ENCODE results near the gene LGALS12.

Gene LGALS12

DNA sequence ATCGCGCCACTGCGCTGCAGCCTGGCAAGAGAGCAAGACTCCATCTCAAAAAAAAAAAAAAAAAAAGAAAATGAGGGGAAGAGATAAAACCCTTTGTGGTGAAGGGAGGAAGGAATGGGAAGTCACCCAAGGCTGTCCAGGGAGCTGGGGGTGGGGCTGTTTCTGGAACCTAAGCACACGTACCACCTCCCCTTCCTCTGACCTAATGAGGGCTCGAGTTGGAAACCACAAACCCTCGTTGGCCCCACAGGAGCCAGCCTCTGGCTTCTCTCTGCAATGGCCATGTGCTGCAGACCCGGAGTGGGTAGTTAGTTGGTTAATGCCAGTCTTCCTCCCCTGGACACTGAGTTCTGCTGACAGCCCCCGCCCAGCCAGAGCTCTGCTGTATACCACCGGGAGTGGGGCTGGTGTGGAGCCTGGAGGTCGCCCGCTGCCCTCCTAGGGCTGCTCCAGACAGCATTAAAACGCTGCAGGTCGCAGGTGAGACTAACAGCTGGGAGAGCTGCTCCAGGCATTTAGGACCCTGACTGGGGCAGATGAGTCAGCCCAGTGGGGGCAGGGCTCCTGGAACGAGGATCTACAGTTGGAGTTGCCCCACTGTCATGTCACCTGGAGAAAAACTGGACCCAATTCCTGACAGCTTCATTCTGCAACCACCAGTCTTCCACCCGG, at the start of gene LGALS12:
TSS of gene LGALS12 (plus strand) at position 228 of the 672 bp plus-strand sequence. CDS start at position 603, 375 bp downstream.
- peak; percentile 96 for DNase-seq (ENCODE audit: low read depth)

GRCh38 chr11:63459586-63459985, 46.3 kb upstream of the LGALS12 start:
- DNase-seq (ENCODE audit: low read depth) = peak; percentile 27

- DNase-seq (ENCODE audit: low read depth) = no peak
These were observed 43.7 kb upstream of the LGALS12 start for GRCh38 chr11:63462137-63462536.

DNA sequence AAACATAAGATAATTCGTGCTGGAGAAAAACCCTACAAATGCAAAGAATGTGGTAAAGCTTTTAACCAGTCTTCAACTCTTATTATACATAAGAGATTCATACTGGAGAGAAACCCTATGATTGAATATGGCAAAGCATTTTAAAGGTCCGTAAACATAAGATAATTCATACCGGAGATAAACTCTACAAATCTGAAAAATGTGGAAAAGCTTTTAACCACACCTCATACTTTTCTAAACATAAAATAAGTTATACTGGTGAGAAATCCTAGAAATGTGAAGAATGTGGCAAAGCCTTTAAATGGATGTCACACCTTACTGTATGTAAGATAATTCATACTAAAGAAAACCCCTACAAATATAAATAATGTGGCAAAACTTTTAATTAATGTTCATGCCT, 35.6 kb upstream of the LGALS12 start:
- DNase-seq (ENCODE audit: low read depth) = no peak

- DNase-seq (ENCODE audit: low read depth) = no peak
These were observed 33.5 kb upstream of the LGALS12 start for GRCh38 chr11:63472372-63472771.

GRCh38 chr11:63476618-63477017, 29.3 kb upstream of the LGALS12 start:
- DNase-seq (ENCODE audit: low read depth) = no peak

DNA sequence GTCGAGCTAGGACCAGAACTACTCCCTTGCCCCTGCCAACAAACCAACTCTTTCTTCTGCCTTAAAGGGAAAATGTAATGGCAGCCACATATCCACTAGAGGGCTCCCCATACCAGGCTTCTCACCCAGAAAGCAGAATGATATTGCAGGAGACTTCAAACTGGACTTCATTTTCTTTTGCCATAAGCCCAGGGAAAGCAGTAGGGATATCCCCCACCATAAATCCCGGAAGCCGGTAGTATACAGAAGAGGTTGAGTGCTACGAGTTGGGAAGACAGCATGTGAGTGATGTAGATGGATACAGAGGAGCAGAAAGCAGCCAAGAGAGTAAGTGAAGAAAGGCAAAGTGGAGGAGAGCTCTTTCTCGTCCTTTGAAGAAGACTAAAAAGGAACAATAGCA, 27.0 kb upstream of the LGALS12 start:
- DNase-seq (ENCODE audit: low read depth) = peak; percentile 86

GRCh38 chr11:63480039-63480438, 25.8 kb upstream of the LGALS12 start:
- DNase-seq (ENCODE audit: low read depth) = no peak

DNA sequence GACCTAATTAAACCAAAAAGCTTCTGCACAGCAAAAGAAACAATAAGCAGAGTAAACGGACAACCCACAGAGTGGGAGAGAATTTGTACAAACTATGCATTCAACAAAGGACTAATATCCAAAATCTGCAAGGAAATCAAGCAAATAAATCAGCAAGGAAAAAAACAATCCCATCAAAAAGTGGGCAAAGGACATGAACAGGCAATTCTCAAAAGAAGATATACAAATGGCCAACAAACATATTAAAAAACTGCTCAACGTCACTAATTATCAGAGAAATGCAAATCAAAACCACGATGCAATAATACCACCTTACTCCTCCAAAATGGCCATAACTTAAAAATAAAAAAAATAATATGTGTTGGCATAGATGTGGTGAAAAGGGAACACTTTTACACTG, 20.1 kb upstream of the LGALS12 start:
- no peak for DNase-seq (ENCODE audit: low read depth)

DNA sequence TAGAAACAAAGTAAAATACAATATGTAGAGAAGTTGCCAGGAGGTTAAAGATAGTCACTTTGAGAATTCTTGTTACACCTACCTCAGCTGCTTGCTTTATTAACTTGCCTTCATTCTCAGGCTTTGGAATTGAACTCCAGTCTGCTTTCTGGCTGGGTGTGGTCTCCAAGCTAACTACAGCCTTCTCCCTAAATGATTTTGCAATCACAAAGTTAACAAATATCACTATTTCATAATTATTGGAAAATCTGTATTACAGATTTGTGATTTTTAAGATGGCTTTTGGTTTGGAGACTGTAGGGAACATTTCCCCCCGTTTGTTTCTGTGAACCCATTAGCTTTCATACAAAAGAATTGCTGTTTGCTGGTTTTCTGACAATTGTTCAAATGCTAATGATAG, 17.1 kb upstream of the LGALS12 start:
- no peak for DNase-seq (ENCODE audit: low read depth)

GRCh38 chr11:63489879-63490278, 16.0 kb upstream of the LGALS12 start:
- DNase-seq (ENCODE audit: low read depth) = peak; percentile 74

- DNase-seq (ENCODE audit: low read depth) = peak; percentile 53
These were observed 15.2 kb upstream of the LGALS12 start, which contains the start of gene PLAAT5 for GRCh38 chr11:63490551-63491239. PLAAT5 (minus strand) TSS chr11:63491167; CDS start chr11:63491034, 133 bp downstream.

GRCh38 chr11:63491240-63491587, 14.7 kb upstream of the LGALS12 start:
- no peak for DNase-seq (ENCODE audit: low read depth)

DNA sequence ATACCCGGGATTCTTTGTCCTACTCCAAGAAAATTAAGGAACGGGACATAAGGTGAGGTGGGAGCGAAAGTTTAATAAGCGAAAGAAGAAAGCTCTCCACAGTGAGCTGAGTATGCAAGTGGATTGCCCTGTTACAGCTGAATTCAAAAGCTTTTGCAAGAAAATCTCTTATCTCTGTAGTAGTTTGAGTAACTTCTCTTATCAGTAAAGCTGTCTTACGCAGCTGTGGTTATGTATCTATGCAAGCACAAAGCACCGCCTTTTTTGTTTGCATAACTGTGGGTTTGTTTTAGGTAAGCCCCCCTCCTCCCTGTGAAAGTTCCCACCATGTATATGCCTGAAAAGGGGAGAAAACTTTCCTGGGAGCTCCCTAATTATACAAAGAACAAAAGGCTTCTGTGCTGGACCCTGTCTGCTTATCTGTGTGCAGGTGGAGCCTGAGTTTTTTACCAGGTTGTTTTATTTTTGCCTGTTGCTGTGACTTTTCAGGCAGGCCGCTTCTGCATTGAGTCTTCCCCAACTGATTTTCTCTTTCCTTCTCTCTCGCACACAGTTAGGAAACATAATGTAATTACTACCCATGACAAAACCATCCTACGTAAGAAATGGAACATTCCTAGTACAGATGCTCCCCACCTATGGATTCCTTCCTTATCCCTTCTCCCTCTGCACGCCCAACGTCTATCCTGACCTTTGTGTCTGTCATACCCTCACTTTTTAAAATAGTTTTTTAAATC, 14.1 kb upstream of the LGALS12 start:
- DNase-seq (ENCODE audit: low read depth) = peak; percentile 97

- DNase-seq (ENCODE audit: low read depth) = no peak
These were observed 13.4 kb upstream of the LGALS12 start for GRCh38 chr11:63492441-63492840.

- DNase-seq (ENCODE audit: low read depth) = no peak
These were observed 12.8 kb upstream of the LGALS12 start for GRCh38 chr11:63493127-63493526.

- DNase-seq (ENCODE audit: low read depth) = no peak
These were observed 10.9 kb upstream of the LGALS12 start for GRCh38 chr11:63494975-63495374.

- DNase-seq (ENCODE audit: low read depth) = no peak
These were observed 6.0 kb upstream of the LGALS12 start for GRCh38 chr11:63499874-63500273.

- no peak for DNase-seq (ENCODE audit: low read depth)
These were observed 4.6 kb upstream of the LGALS12 start for GRCh38 chr11:63501236-63501635.

DNA sequence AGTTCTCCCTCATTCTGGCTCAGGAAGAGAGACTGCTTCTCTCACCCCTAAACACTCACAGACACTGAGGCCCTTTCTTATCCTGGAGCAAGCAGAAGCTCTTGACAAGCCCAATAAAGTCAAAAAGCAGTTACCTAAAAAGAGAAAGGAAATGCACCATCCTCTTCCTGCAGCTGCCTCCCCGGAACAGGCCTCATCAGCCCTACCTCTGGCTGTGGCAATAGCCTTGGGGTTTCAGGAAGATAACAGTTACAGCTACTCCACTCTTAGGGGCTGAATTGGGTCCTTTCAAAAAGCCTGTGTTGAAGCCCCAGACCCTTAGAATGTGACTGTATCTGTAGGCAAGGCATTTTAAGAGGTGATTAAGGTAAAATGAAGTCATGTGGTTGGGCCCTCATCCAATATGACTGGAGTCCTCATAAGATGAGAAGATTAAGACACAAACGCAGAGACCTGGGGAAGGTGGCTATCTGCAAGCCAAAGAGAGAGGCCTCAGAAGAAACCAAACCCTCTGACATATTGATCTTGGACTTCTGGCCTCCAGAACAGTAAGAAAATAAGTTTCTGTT, 3.5 kb upstream of the LGALS12 start:
- DNase-seq (ENCODE audit: low read depth) = no peak

- no peak for DNase-seq (ENCODE audit: low read depth)
These were observed 2.4 kb upstream of the LGALS12 start for GRCh38 chr11:63503492-63503891.

DNA sequence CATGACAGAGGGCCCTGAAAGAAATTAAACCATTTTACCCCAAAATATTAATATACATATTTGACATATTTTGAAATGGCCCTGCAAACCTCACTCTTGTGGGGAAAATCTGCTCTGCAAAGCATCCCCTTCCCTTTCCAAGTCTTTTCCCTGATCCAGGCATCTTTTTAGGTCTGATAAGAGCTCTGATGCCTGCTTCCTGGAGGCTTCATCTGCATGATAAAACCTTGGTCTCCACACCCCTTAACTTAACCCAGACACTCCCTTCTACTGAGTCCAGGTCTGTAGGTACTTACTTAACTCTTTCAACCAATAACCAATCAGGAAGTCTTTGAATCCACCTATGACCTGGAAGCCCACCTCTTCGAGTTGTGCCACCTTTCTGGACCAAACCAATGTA, 1.8 kb upstream of the LGALS12 start:
- DNase-seq (ENCODE audit: low read depth) = no peak
